Fibroblast of skin of left quadriceps (primary cell): ENCODE data around the gene ASTN2.
"Not testable (repeated sequence)": the region's sequence is repeated elsewhere in the genome, so short reads cannot be mapped to it uniquely, and the experiment has no call there.

Experiments
- DNase-seq, 2 experiments: peaks; one replicate each; pipeline ENCODE4 v3.0.0-alpha.2; 2013; ENCODE audit warnings: low read depth in 2 of 2

Gene ASTN2

DNA sequence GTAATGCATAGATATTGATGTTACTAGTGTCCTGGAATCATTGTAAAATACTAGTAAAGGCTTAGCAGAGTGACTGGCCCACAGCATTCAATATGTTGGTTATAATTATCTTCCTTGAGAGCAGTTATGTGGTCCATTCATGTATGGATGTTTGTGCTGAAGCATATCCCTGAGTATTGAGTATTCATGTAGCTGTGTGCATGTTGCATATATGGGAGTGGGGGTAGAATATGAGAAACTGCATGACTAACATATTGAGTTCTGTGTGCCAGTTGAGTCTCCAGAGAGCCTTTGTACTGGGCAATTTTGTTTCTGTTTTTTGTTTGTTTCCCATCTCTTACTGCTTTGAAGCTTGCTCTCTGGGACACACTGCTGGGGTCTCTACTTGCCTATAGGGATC is 950.4 kb downstream of the ASTN2 start:
- no peak for DNase-seq

DNA sequence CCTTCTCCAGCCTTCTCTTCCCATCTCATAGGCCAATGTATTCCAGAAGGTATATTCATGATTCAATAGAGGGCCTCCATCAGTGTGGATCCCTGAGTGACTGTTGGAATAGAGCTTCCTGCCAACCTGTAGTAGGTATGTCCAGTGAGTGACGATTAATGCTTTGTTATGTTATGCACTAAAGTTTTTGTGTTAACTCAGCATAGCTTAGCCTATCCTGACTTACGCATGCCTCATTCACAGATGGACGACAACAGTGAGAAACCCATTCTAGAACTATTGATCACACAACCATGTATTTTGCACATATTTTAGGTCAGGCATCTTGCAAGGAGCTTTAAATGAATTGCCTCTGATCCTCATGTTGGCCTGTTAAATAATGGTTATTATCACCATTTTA is 953.2 kb downstream of the ASTN2 start:
- no peak for DNase-seq

DNA sequence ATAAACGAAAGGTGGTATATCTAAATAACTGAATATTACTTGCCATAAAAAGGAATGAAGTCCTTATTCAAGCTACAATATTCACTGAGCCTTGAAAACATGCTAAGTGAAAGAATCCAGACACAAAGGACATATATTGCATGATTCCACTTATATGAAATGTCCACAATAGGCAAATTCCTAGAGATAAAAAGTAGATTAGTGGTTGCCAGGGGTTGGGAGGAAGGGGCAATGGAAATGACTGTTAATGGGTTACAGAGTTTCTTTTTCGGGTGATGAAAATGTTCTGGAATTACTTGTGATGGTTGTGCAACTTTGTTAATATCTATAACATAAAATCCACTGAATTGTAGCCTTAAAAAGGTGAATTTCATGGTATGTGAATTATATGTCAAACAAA is 954.8 kb downstream of the ASTN2 start:
- DNase-seq, result no peak

DNA sequence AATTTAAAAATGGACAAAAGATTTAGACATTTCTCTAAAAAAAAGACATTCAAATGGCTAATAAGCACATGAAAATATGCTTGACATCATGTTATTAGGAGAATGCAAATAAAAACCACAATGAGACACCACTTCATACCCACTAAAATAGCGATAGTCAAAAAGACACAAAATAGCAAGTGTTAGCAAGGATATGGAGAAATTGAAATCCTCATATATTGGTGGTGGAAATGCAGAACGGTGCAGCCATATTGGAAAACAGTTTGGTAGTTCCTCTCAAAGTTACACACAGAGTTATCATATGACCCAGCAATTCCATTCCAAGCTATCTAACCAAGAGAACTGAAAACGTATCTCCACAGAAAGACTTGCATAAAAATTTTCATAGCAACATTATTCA is 955.3 kb downstream of the ASTN2 start:
- no peak for DNase-seq

DNA sequence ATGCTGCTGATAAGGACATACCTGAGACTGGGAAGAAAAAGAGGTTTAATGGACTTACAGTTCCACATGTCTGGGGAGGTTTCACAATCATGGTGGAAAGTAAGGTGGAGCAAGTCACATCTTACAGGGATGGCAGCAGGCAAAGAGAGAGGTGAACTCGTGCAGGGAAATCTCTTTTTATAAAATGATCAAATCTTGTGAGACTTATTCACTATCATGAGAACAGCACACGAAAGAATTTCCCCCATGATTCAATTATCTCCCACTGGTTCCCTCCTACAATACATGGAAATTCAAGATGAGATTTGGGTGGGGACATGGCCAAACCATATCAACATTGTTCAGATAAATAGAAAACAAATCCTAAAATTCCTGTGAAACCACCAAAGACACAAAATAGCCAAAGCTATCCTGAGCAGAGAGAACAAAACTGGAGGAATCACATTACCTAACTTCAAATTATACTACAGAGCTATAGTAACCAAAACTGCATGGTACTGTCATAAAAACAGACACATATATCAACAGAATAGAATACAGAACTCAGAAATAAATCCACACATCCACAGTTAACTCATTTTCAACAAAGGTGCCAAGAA is 958.3 kb downstream of the ASTN2 start:
- DNase-seq, result no peak

DNA sequence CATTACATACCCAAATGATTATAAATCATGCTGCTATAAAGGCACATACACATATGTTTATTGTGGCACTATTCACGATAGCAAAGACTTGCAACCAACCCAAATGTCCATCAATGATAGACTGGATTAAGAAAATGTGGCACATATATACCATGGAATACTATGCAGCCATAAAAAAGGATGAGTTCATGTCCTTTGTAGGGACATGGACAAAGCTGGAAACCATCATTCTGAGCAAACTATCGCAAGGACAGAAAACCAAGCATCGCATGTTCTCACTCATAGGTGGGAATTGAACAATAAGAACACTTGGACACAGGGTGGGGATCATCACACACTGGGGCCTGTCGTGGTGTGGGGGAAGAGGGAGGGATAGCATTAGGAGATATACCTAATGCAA is 960.3 kb downstream of the ASTN2 start:
- not testable (repeated sequence) for DNase-seq

DNA sequence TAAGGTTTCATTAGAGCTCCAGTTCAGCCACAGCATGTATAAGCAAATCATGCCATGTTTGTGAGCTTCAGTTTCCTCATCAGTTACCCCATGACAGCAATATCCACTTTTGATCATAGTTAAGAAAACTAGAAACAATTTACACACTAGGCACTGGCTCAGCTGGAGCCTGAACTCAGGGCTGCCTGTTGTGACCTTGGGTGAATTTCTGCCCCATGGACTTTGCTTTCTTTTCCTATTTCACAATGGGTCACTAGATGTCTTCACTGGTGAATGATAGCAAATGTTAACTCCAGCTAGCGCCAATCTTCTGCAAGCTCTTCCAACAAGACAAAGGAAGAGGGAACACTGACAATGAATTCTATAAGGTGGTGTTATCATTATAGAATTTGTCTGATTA is 961.1 kb downstream of the ASTN2 start:
- DNase-seq, result no peak

DNA sequence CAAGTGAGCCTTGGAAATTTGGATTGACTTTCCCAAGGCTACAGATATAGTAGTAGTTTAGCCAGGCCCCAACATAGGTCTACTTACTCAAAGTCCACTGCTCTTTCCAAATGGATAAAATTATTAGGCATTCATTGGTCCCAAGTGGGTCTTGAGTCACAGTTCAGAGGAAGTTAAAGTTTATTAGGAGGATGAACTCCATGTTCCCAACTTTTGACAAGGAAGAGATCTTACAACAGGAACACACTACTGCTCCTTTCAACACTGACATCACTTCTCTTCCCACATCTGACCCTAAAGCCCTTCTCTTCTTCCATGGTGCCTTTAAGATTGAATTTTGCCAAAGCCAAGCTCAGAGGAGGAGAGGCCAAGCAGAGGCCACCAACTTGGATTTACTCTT is 962.2 kb downstream of the ASTN2 start:
- DNase-seq, result no peak

DNA sequence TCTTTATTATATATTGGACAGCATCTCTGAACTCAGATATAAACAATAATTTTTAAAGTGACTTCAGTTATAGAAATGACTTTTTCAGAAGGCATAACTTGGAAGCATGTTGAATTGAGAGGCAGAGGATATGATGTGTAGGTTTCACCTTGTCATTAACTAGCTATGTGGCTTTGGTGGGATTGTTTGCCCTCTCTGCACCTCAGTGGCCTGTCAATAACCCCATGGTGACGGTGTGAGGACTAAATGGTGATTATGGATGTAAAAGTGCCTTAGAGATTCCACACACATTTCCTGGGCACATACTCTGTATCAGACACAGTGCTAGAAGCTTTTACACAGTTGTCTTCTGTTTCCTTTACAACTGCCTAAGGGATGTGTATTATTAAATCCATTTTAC is 962.6 kb downstream of the ASTN2 start:
- no peak for DNase-seq

DNA sequence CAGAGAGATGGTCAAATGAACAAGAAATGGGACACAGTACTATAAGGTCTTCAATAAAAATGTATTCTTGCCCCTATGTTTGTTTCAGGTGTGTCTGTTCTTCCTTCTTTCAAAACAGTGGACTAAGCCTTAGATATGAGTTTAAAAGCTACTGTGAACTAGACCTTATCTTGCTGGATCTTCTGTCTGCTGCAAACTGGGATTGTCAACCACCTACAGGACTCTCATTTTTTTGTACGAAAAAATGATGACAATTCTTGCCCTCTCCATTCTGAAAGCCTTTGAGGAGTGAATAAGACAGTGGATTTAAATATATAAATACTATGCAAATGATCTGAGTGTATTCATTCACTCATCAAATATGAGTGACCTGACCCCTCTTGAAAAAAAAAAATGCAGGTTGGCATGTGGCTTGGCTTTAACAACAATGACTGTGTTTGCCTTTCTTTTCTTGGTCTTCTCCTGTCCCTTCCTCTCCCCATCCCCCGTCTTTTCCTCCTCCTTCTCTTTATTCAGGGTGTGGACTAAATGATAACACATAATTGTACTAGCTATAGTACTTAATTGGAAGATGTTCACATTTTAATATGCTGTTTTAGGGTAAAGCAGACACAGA is 963.2 kb downstream of the ASTN2 start:
- DNase-seq, result no peak

DNA sequence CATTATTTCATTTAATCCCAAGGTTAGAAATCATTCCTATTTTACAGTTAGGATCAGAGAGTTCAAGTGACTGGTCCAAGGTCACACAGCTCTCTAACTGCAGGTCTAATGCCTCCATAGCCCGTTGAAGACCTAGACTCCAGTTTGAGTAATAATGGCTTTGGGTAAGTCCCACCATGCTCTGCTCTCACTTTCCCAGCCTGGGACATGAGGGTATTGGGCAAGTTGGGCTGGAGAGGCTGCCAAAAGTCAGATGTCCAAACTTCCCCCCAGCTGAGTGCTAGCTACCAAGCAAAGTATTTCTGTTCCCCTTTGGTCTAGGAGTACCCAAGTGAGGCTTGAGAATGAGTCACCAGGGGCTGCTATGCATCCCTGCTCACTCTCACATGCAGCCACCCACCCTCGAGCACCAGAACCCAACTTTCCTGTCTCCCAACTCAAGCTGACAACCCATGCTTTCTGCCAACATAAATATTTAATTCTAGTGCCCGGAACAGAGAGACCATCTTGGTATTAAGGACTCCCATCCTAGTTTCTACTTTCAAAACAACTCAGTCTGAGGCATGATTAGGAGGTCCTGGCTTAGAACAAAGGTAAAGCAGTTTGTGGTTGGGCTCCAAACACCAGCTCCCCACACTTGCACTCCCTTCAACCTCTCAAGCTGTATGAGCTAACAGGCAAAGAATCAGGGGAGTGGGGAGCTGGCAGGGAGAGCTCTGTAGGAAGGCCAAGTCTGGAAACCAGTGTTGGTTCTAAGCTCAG is 964.3 kb downstream of the ASTN2 start:
- peak in 1 of 2 experiments; percentile 48 for DNase-seq

DNA sequence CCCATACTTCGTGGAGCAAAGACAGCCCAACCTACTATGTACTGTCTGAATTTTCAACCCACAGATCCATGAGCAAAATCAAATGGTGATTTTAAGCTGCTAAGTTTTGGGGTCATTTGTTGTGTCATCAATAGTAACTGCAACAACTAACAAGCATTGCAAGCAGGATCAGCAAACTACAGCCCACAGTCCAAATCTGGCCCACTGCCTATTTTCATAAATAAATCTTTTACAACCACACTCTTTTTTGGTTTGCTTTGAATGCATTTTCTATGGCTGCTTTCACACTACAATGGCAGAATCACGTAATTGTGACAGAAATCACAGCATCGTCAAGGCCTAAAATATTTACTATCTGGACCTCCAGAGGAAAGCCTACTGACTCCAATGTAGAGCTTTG is 964.9 kb downstream of the ASTN2 start:
- no peak for DNase-seq

DNA sequence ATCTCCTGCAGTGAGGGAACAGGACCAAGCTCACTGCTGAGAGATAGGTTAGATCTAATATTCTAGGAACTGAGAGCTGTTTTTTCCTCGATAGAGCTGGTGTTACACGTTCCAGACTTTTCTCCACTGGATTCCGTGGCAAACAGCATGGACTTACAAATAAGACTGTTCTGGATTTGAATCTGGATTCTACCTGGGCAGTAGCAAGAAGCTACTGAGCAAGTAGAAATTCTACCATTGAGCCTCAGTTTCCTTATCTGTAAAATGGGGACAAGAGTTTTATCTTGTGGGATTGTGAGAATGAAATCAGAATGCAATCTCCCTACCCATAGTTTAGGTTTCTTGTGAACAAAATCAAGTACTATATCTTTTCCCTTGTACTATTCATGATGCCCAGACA is 966.4 kb downstream of the ASTN2 start:
- DNase-seq, result no peak

DNA sequence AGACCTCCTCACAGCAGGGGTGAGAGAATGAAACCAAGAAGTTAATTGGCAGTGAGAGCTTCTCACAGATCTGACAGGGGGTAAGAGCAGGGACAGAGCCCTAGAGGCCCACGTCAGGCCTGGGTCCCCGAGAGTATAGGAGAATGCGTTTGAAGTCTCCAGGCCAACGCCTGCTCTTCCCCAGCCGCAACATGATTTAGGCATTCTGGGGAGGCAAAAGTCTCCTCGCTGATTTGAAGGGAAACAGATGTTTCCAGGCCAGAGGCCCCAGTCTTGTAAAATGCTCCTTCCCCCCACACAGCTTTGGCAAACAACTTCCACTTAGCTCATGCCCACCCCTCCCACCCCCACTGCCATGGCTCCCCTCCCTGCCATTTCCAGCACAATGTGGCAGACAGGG is 966.9 kb downstream of the ASTN2 start:
- DNase-seq, result peak in 1 of 2 experiments; percentile 46

DNA sequence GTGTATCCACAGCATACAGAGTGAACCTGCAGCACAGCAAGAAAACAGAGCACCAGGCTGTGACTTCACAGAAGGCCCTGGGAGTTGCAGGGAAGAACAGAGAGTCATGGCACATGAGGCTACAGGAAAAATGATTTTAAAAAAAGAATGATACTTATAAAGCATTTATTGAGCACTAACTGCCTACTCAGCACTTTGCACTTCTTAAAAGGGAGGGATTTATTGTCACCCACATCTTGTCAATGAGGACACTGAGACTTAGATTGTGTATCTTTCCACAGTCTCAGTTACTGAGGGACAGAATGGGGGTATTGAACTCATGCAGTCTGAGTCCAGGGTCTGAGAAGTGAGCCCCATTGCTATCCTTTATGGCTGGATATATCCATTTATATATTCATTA is 972.3 kb downstream of the ASTN2 start:
- no peak for DNase-seq

DNA sequence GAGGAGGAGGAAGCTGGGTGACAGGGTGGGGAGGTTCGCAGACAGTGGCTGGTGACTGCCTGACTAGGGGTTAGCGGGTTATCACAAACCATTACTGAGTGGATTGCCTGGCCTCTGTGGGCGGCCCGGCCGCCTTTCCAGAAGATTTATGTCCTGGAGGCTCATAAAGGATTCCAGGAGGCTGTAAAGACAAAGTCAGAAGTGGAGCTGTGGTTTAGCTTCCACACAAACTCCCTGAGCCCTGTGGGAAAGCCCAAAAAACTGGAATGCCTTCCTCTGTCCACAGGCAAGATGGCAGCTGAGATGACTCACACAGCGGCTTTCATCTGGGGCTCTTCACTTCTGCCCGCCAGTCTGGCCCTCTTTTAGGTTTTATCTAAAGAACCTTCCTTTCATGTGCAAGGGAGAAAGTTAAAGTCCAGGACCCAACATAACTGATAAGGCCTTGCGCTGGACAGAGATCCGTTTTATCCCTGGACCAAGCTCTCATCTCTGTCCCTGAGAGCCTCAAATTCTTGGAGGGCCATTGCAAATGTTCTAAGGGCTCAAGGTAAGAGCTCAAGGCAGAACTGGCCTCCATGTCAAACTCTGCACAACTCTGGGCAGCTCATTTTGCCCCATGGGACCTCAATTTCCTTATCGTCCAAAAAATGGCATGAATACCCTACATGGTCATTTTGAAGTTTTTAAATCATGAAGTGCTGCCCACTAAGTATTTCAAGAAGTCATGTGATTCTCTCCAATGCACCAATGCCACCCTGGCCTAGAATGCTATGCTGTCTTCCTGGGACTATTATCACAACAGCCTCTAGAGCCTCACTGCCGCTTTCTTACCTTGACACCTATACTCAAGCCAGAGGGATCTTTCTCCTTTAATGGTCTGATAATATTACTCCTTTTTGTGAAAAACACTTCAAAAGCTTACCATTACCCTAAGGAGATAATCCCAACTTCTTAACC is 977.2 kb downstream of the ASTN2 start:
- DNase-seq, result no peak

DNA sequence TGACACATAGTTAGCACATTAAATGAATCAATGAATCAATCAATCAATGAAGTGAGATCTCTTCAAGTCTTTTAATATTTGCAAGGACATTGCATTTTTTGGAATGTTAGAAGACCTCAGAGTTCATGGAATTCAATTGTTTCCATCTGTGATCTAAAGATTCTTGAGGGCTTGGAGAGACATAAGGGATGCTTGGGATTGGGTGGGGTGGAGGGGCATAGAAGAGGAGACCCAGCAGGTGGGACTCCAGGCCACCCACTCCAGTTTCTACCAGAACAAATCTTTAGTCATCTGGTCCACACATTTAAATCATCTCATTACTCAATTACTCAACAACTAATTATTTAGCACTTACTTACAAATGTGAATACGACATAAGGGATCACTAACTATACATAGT is 978.7 kb downstream of the ASTN2 start:
- DNase-seq, result peak in 1 of 2 experiments; percentile 14

DNA sequence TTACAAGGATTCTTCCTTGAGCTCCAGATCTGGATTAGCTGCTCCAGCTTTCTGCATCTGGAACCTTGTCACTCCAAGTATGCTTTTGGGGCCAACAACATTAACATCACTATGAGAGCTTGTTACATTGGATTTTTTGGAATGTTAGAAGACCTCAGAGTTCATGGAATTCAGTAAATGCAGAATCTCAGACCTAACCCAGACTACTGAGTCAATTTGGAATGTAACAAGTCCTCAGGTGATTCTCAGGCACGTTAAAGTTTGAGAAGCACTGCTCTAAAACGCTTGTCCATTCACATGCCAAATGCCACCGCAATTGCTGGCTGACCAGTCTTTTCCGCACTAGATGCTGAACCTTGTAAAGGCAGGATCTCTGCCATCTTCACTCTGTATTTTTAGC is 979.2 kb downstream of the ASTN2 start:
- DNase-seq, result no peak

DNA sequence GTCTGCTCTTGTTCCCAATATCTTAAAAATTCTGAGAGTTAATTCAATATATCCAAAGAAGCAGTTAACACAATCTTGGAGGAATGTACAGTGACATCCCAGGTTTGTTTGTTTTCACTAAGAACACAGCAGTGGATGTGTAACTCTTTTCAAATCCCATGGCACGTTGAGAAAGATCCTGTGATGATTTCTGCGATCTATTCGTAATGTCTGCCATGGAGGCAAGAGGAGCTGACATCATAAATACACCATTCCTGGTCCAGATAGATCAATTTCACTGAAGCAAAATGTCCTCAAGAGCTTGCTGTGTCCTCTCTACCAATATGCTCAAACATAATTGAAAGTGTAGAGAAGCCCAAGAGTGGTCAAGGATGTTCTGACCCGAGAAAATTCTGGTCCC is 980.5 kb downstream of the ASTN2 start:
- DNase-seq, result no peak

DNA sequence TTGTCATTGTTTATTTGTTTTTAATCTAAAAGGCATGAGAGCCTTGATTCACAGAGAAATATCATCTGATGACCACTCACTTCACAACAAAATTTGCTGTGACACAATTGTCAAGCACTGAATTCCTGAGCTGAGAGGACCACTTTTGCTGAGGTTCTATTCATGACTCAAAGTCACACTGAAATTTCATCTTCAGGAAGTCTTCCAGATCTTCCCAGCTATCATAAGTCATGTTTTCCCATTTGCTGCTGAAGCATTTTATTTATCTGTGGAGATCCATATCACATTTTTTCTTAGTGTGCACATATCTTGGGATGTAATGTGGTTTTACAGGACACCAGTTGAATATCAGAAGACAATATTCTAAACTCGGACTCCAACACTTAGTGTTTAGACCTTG is 982.8 kb downstream of the ASTN2 start:
- DNase-seq, result no peak

DNA sequence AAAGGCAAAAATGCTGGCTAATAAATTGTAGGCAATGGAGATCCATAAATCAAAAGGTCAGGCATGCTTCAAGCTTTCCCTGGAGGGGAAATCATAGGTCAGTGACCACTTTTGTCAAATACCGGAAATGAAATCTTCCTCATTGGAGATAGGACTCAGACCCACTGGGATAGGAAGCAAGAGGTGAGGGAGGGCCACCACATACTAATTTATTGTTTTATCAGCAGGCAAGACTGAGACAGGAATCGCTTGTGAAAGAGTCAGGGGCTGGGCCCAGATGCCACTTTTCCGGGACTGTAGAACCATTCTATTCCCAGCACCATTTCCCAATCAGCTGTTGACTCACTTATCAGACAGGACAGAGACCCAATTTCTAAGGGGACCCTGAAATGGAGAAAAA is 984.0 kb downstream of the ASTN2 start:
- no peak for DNase-seq

DNA sequence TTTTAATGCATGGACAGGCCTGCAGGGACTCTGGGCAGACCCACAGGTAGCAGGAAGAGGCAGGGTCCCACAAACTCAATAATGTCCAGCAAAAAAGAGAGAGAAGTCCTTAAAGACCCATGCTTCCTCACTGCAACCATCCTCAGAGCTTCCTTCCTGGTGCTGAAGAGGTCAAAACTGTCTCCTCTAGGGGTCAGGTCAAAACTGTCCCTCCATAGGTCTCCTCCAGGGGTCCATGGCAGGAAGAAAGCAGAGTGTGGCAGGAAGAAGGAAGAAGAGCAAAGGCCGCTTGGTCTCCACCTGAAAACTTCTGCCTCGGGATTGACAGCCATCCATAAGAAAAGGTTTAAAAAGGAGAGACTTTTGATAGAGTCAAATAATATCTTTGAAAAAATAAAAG is 989.6 kb downstream of the ASTN2 start:
- no peak for DNase-seq
